Measurements from ENCODE around the gene MYO1D.

- TF ChIP-seq, protein P1, sequence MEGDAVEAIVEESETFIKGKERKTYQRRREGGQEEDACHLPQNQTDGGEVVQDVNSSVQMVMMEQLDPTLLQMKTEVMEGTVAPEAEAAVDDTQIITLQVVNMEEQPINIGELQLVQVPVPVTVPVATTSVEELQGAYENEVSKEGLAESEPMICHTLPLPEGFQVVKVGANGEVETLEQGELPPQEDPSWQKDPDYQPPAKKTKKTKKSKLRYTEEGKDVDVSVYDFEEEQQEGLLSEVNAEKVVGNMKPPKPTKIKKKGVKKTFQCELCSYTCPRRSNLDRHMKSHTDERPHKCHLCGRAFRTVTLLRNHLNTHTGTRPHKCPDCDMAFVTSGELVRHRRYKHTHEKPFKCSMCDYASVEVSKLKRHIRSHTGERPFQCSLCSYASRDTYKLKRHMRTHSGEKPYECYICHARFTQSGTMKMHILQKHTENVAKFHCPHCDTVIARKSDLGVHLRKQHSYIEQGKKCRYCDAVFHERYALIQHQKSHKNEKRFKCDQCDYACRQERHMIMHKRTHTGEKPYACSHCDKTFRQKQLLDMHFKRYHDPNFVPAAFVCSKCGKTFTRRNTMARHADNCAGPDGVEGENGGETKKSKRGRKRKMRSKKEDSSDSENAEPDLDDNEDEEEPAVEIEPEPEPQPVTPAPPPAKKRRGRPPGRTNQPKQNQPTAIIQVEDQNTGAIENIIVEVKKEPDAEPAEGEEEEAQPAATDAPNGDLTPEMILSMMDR (IDR thresholded peaks at IDR 0.05; ENCODE audit: low read depth, low read length, missing input control), result no peak
- no peak for TF ChIP-seq YY1 (IDR thresholded peaks at IDR 0.05)
- no peak for TF ChIP-seq EGR1 (IDR thresholded peaks at IDR 0.05; ENCODE audit: low read depth in 2 of 2)
- TF ChIP-seq, protein P2, sequence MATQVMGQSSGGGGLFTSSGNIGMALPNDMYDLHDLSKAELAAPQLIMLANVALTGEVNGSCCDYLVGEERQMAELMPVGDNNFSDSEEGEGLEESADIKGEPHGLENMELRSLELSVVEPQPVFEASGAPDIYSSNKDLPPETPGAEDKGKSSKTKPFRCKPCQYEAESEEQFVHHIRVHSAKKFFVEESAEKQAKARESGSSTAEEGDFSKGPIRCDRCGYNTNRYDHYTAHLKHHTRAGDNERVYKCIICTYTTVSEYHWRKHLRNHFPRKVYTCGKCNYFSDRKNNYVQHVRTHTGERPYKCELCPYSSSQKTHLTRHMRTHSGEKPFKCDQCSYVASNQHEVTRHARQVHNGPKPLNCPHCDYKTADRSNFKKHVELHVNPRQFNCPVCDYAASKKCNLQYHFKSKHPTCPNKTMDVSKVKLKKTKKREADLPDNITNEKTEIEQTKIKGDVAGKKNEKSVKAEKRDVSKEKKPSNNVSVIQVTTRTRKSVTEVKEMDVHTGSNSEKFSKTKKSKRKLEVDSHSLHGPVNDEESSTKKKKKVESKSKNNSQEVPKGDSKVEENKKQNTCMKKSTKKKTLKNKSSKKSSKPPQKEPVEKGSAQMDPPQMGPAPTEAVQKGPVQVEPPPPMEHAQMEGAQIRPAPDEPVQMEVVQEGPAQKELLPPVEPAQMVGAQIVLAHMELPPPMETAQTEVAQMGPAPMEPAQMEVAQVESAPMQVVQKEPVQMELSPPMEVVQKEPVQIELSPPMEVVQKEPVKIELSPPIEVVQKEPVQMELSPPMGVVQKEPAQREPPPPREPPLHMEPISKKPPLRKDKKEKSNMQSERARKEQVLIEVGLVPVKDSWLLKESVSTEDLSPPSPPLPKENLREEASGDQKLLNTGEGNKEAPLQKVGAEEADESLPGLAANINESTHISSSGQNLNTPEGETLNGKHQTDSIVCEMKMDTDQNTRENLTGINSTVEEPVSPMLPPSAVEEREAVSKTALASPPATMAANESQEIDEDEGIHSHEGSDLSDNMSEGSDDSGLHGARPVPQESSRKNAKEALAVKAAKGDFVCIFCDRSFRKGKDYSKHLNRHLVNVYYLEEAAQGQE (IDR thresholded peaks at IDR 0.05), result no peak
- no peak for TF ChIP-seq RAD21 (IDR thresholded peaks at IDR 0.05)
- no peak for TF ChIP-seq ATF3 (IDR thresholded peaks at IDR 0.05)
These were observed 130.2 kb downstream of the MYO1D start for GRCh38 chr17:32746698-32747097.

Measured in liver (tissue), 3 donors.